A673 (cell line): ENCODE results near the gene TMA16. TPM values are rescaled to one million over a fixed set of nuclear protein-coding genes. Genes with fewer than 3 reads are reported as not detected.

Experiments
- BruUV-seq: library from RNA; stranded (reverse); fragments of 400-500 nt; replicated peaks from 2 replicates; lab custom pipeline; 2021; lab: Mats Ljungman, UMichigan
- CTCF ChIA-PET: fragments of 300-600 bp; sonication (Branson Sonifier 250); formaldehyde crosslinking; loops from one replicate; lab custom pipeline; 2022; ENCODE audit warnings: antibody characterized with exemption; lab: Charles Lee
- POLR2A ChIA-PET: fragments of 300-600 bp; sonication (Branson Sonifier 250); formaldehyde crosslinking; loops from one replicate; lab custom pipeline; 2022; ENCODE audit warnings: antibody characterized with exemption; ENCODE audit not compliant: low non-redundant PET; lab: Charles Lee
- DNase-seq: peaks from one replicate; pipeline ENCODE4 v3.0.0-alpha.2; 2015; ENCODE audit warnings: low spot score
- H3K27ac ChIP-seq: fragments of 200-600 bp; sonication (generic); 2 replicates; pipeline ENCODE4 v1.5.1; 2016; ENCODE audit warnings: mixed run types, low read depth, mild to moderate bottlenecking, mixed read lengths, antibody characterized with exemption, low read length; ENCODE audit not compliant: poor library complexity, severe bottlenecking
- H3K27me3 ChIP-seq: fragments of 200-600 bp; sonication (generic); replicated peaks from 2 replicates; pipeline ENCODE4 v1.6.1; 2017; ENCODE audit warnings: mixed run types, low read depth, mild to moderate bottlenecking, mixed read lengths, antibody characterized with exemption, low read length; ENCODE audit not compliant: insufficient read depth, poor library complexity
- H3K36me3 ChIP-seq: fragments of 200-600 bp; sonication (generic); 2 replicates; pipeline ENCODE4 v1.6.1; 2016; ENCODE audit warnings: mixed run types, mild to moderate bottlenecking, mixed read lengths, antibody characterized with exemption, low read length; ENCODE audit not compliant: insufficient read depth, poor library complexity, severe bottlenecking
- H3K4me1 ChIP-seq: fragments of 200-600 bp; sonication (generic); 2 replicates; pipeline ENCODE4 v1.6.1; 2017; ENCODE audit warnings: mixed run types, mild to moderate bottlenecking, mixed read lengths, antibody characterized with exemption, low read length; ENCODE audit not compliant: insufficient read depth, poor library complexity, severe bottlenecking
- H3K4me3 ChIP-seq: fragments of 200-600 bp; sonication (generic); 2 replicates; pipeline ENCODE4 v1.5.1; 2016; ENCODE audit warnings: low read depth, mixed run types, mild to moderate bottlenecking, mixed read lengths, low read length; ENCODE audit not compliant: poor library complexity, severe bottlenecking
- H3K9me3 ChIP-seq: fragments of 200-600 bp; sonication (generic); 2 replicates; pipeline ENCODE4 v1.6.1; 2016; ENCODE audit warnings: mixed run types, low read depth, mild to moderate bottlenecking, mixed read lengths, antibody characterized with exemption, low read length; ENCODE audit not compliant: poor library complexity, severe bottlenecking
- CTCF ChIP-seq: fragments of 300-800, 200-600 bp; sonication (generic); conservative IDR thresholded peaks from 2 replicates; pipeline ENCODE4 v1.5.1; 2017; ENCODE audit warnings: low read depth, mild to moderate bottlenecking, antibody characterized with exemption, low read length, moderate library complexity, mixed read lengths
- EZH2 ChIP-seq: fragments of 200-600 bp; sonication (generic); IDR thresholded peaks from 2 replicates; pipeline ENCODE4 v1.6.1; 2017; ENCODE audit warnings: borderline replicate concordance, low read depth, mild to moderate bottlenecking, mixed read lengths, antibody characterized with exemption, low read length; ENCODE audit not compliant: poor library complexity, severe bottlenecking
- intact Hi-C: fragments of 100-400 bp; cut with micrococcal nuclease; formaldehyde crosslinking; loops from one replicate; pipeline ENCODE4 v1.10.0; 2022; ENCODE audit not compliant: unreplicated experiment
- total RNA-seq: library from RNA; stranded (reverse); gene quantifications from 2 replicates; pipeline ENCODE4 v1.2.3, GENCODE V29; 2021

Gene TMA16
- total RNA-seq, 1 experiment from 2014 or later = 83.5 TPM

GRCh38 chr4:163556650-163557391 is 62.3 kb downstream of the TMA16 start:
- Histone ChIP-seq H3K4me1 (peaks cover 15% of the 10 kb centered on the region), H3K4me3 (no peak overlapping the region), H3K36me3 (no peaks in the 10 kb centered on the region), H3K27me3 (no peaks in the 10 kb centered on the region), H3K27ac (no peak overlapping the region), H3K9me3 (no peaks in the 10 kb centered on the region)
- no peak for DNase-seq
- ChIA-PET POLR2A (no interaction called here), CTCF (interaction anchor here (0.7 to 2.0 kb wide), 7 partner anchors 198 to 1212 kb away, joined by 3 to 8 read pairs (median 5); no protein-coding TSS in a partner anchor)
- TF ChIP-seq EZH2 (no peak), CTCF (no peak)
- intact Hi-C loops = loop anchor here (5.0 to 10.0 kb wide), 5 partner anchors 120 to 1538 kb away; a partner anchor contains a TSS
- no TSS peak for BruUV-seq

- Histone ChIP-seq H3K4me1 (peaks cover 15% of the 10 kb centered on the region), H3K4me3 (no peak overlapping the region), H3K27ac (no peak overlapping the region), H3K27me3 (no peaks in the 10 kb centered on the region), H3K36me3 (no peaks in the 10 kb centered on the region), H3K9me3 (no peaks in the 10 kb centered on the region)
- DNase-seq = no peak
- BruUV-seq = no TSS peak
- TF ChIP-seq EZH2 (no peak), CTCF (no peak)
- CTCF ChIA-PET = no interaction called here
- POLR2A ChIA-PET = interaction anchor here (1.0 kb wide), 1 partner anchor 77 kb away, joined by 3 read pairs; no protein-coding TSS in a partner anchor
- intact Hi-C loops = loop anchor here (5.0 to 10.0 kb wide), 5 partner anchors 119 to 1536 kb away; a partner anchor contains a TSS
Measured at GRCh38 chr4:163558539-163559044, 64.1 kb downstream of the TMA16 start.

GRCh38 chr4:163562496-163562895 is 68.0 kb downstream of the TMA16 start:
- H3K27me3 ChIP-seq = no peaks in the 10 kb centered on the region
- BruUV-seq = no TSS peak
- no peak for DNase-seq
- H3K9me3 ChIP-seq = no peaks in the 10 kb centered on the region
- no peak overlapping the region for H3K27ac ChIP-seq
- ChIA-PET CTCF (no interaction called here), POLR2A (no interaction called here)
- peaks cover 11% of the 10 kb centered on the region for H3K4me1 ChIP-seq
- intact Hi-C loops = no loop called here
- TF ChIP-seq CTCF = no peak
- no peak for TF ChIP-seq EZH2
- H3K36me3 ChIP-seq = no peaks in the 10 kb centered on the region
- no peak overlapping the region for H3K4me3 ChIP-seq
